AG09319 (cell line): ENCODE data around the gene ERMAP.
"Not testable (repeated sequence)": the region's sequence is repeated elsewhere in the genome, so short reads cannot be mapped to it uniquely, and the experiment has no call there.

Experiments used
- DNase-seq: peaks from one replicate; pipeline ENCODE4 v3.0.0-alpha.2; 2010; ENCODE audit warnings: low read depth; ENCODE audit errors: extremely low read depth
- CTCF ChIP-seq: IDR thresholded peaks from 2 replicates; pipeline ENCODE4 v1.5.1; 2011; ENCODE audit warnings: low read depth, mild to moderate bottlenecking, inconsistent platforms, low read length, moderate library complexity

Gene ERMAP

DNA sequence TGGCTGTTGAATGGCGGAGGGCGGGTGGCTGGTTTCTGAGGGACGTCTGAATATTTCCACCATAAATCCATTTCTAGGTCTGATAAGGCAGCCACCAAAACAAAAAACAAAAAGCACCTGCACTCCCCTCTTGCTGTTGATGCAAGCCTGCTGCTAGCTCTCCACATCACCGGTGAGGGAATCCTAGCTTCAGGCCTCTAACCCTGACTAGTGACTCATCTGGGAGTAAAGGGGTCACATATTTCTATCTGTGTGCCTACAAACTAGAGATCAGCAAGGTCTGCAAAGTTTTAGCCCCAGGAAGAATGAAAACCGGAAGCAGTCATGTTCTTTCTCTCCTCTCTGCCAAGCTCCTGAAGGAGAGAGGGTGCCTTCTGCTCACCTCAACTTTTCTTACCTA lies 10.3 kb upstream of the ERMAP start:
- no peak for DNase-seq
- TF ChIP-seq CTCF: no peak

DNA sequence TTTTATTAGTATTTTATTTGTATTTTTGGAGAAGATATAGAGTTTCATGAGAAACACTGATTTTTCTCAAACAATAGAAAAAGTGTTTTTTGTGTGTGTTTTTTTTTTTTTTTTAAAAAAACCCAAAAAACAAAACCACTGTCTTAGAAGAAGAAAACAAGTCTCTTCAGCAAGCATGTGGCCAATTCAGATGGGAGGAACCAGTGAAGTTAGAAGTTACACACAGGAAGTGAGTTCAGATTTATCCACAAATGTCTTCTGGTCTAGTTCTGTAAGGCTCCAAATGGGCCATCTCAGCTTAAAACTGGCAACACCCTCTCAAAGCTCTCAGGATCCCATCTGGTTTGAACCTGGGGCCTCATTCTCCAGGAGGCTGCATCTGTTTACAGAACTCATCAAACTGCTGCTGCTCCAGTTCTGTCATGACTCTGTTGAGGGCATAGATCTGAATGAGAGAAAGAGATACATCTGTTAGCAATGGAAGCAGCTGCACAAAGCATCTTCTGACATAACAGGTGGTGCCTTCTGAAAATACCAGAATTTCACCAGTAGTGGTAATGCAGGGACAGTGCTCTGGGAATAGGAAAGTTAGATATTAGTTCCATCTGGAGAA lies 9.8 kb upstream of the ERMAP start:
- no peak for TF ChIP-seq CTCF
- DNase-seq: no peak

DNA sequence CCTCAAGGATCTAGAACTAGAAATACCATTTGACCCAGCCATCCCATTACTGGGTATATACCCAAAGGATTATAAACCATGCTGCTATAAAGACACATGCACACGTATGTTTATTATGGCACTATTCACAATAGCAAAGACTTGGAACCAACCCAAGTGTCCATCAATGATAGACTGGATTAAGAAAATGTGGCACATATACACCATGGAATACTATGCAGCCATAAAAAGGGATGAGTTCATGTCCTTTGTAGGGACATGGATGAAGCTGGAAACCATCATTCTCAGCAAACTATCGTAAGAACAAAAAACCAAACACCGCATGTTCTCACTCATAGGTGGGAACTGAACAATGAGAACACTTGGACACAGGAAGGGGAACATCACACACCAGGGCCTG lies 2.1 kb upstream of the ERMAP start:
- not testable (repeated sequence) for DNase-seq

- DNase-seq: no peak
- no peak for TF ChIP-seq CTCF
Measured at GRCh38 chr1:42815941-42816584, 859 bp upstream of the ERMAP start.

GRCh38 chr1:42817440-42817767 lies 482 bp downstream of the ERMAP start:
- TF ChIP-seq CTCF: no peak
- DNase-seq: no peak

DNA sequence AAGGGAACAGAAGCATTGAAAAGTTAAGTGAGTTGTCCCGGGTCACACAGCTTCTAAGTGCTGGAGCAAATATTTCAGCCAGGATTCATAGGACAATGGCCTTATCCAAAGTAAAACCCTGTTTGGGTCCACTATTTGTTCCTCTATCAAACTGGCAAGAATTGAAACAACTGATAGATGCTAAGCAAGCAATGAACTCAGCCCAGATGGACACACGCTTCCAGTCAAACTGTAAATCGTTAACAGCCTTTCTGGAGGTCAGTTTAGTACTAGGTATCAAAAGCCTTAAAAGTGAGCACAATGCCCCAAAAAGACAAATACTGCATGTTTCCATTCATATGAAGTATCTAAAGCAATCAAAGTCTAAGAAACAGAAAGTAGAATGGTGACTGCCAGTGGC lies 1.1 kb downstream of the ERMAP start:
- no peak for DNase-seq

DNA sequence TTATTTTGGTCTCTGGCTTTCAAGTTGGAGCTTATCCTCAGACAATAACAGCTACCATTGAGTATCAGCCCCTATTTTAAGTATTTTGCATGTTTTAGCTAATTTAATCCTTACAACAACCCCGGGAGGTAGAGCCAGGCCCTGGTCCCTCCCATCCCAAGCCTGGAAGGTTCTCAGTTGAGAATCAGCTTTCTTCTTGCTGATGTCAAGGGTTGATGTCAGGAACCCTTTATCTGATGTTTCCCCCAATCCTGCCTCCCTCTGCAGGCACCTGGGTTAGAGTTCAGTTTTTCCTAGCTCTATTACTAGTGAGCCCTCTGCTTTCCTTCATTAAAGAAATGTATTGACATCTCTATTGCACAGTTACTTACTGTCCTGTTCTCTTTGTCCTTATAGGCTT lies 3.9 kb downstream of the ERMAP start:
- DNase-seq: no peak
- TF ChIP-seq CTCF: no peak

More for the DNA sequence above, 1.1 kb downstream of the ERMAP start:
- TF ChIP-seq CTCF: no peak

DNA sequence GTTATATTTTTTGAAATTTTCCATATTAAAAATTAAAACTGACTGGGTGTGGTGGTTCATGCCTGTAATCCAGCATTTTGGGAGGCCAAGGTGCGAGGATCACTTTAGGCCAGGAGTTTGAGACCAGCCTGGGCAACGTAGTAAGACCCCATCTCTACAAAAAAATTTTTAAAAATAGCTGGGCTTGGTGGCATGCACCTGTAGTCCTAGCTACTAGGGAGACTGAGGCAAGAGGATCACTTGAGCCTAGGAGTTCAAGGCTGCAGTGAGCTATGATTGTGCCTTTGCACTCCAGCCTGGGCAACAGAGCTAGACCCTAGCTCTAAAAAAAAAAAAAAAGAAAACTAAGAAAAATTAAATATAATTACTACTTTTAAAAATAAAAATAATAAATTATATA lies 4.8 kb downstream of the ERMAP start:
- TF ChIP-seq CTCF: no peak
- DNase-seq: no peak
